HG02973 (cell line): ENCODE results near the gene TNK2.

ENCODE experiments used
- ATAC-seq: cut with Tn5 transposase; IDR thresholded peaks from one replicate; pipeline ENCODE4 v1.9.1; 2021; ENCODE audit warnings: moderate library complexity; ENCODE audit not compliant: unreplicated experiment

The TNK2 gene

GRCh38 chr3:195900436-195901355 lies 7.7 kb downstream of the TNK2 start:
- ATAC-seq, result peak; percentile 35

- no peak for ATAC-seq
These were observed 8.5 kb downstream of the TNK2 start for GRCh38 chr3:195899701-195900435.

GRCh38 chr3:195897853-195898415 lies 10.4 kb downstream of the TNK2 start:
- no peak for ATAC-seq

- ATAC-seq, result no peak
These were observed 11.1 kb downstream of the TNK2 start for GRCh38 chr3:195897081-195897852.

- peak; percentile 5 for ATAC-seq
These were observed 11.8 kb downstream of the TNK2 start for GRCh38 chr3:195896361-195897080.

- peak; percentile 30 for ATAC-seq
These were observed 12.4 kb downstream of the TNK2 start for GRCh38 chr3:195895861-195896360.

- ATAC-seq, result peak; percentile 50
These were observed 13.1 kb downstream of the TNK2 start for GRCh38 chr3:195895078-195895860.

- no peak for ATAC-seq
These were observed 14.4 kb downstream of the TNK2 start for GRCh38 chr3:195893916-195894465.

- no peak for ATAC-seq
These were observed 14.8 kb downstream of the TNK2 start for GRCh38 chr3:195893516-195893915.

GRCh38 chr3:195893044-195893395 lies 15.3 kb downstream of the TNK2 start:
- ATAC-seq, result no peak

GRCh38 chr3:195892105-195893043 lies 16.0 kb downstream of the TNK2 start:
- ATAC-seq, result no peak

- ATAC-seq, result no peak
These were observed 16.8 kb downstream of the TNK2 start for GRCh38 chr3:195891431-195892104.

- ATAC-seq, result no peak
These were observed 18.5 kb downstream of the TNK2 start for GRCh38 chr3:195889870-195890295.

GRCh38 chr3:195888981-195889869 lies 19.1 kb downstream of the TNK2 start:
- ATAC-seq, result no peak

- no peak for ATAC-seq
These were observed 20.0 kb downstream of the TNK2 start for GRCh38 chr3:195888311-195888761.

GRCh38 chr3:195887670-195888069 lies 20.7 kb downstream of the TNK2 start:
- no peak for ATAC-seq
